Measurements from ENCODE around the gene AQP1.

Gene AQP1

GRCh38 chr7:30916767-30917166, 5.1 kb downstream of the AQP1 start:
- in situ Hi-C loops (cut with MboI; ENCODE audit: low pct_unique_long_range_greater_than_20kb, low sequenced_read_pairs, unreplicated experiment), result no loop called here
- no peak for TF ChIP-seq CTCF (IDR thresholded peaks at IDR 0.05; ENCODE audit: extremely low read depth, insufficient read depth, missing control alignments)
- DNase-seq (ENCODE audit: low spot score), result no peak

- in situ Hi-C loops (cut with MboI; ENCODE audit: low pct_unique_long_range_greater_than_20kb, low sequenced_read_pairs, unreplicated experiment), result no loop called here
- DNase-seq (ENCODE audit: low spot score), result no peak
- no peak for TF ChIP-seq CTCF (IDR thresholded peaks at IDR 0.05; ENCODE audit: extremely low read depth, insufficient read depth, missing control alignments)
These were observed 5.7 kb downstream of the AQP1 start for GRCh38 chr7:30917216-30917893.

GRCh38 chr7:30918676-30919075, 7.0 kb downstream of the AQP1 start:
- DNase-seq (ENCODE audit: low spot score), result no peak
- in situ Hi-C loops (cut with MboI; ENCODE audit: low pct_unique_long_range_greater_than_20kb, low sequenced_read_pairs, unreplicated experiment), result no loop called here
- no peak for TF ChIP-seq CTCF (IDR thresholded peaks at IDR 0.05; ENCODE audit: extremely low read depth, insufficient read depth, missing control alignments)

GRCh38 chr7:30920021-30920583, 8.4 kb downstream of the AQP1 start:
- in situ Hi-C loops (cut with MboI; ENCODE audit: low pct_unique_long_range_greater_than_20kb, low sequenced_read_pairs, unreplicated experiment), result no loop called here
- no peak for TF ChIP-seq CTCF (IDR thresholded peaks at IDR 0.05; ENCODE audit: extremely low read depth, insufficient read depth, missing control alignments)
- DNase-seq (ENCODE audit: low spot score), result no peak

GRCh38 chr7:30920584-30921539, 9.2 kb downstream of the AQP1 start:
- no peak for TF ChIP-seq CTCF (IDR thresholded peaks at IDR 0.05; ENCODE audit: extremely low read depth, insufficient read depth, missing control alignments)
- in situ Hi-C loops (cut with MboI; ENCODE audit: low pct_unique_long_range_greater_than_20kb, low sequenced_read_pairs, unreplicated experiment), result no loop called here
- no peak for DNase-seq (ENCODE audit: low spot score)

GRCh38 chr7:30921540-30922401, 10.1 kb downstream of the AQP1 start:
- DNase-seq (ENCODE audit: low spot score), result no peak
- TF ChIP-seq CTCF (IDR thresholded peaks at IDR 0.05; ENCODE audit: extremely low read depth, insufficient read depth, missing control alignments), result no peak
- in situ Hi-C loops (cut with MboI; ENCODE audit: low pct_unique_long_range_greater_than_20kb, low sequenced_read_pairs, unreplicated experiment), result no loop called here

Data from GM13977 (cell line).